ENCODE results near the gene MFSD12. TPM values are rescaled to one million over a fixed set of nuclear protein-coding genes. Genes with fewer than 3 reads are reported as not detected.

The MFSD12 gene
- polyA plus RNA-seq, 1 experiment = 23.7 TPM

GRCh38 chr19:3527238-3527910 is 30.0 kb downstream of the MFSD12 start:
- TF ChIP-seq, protein P1, sequence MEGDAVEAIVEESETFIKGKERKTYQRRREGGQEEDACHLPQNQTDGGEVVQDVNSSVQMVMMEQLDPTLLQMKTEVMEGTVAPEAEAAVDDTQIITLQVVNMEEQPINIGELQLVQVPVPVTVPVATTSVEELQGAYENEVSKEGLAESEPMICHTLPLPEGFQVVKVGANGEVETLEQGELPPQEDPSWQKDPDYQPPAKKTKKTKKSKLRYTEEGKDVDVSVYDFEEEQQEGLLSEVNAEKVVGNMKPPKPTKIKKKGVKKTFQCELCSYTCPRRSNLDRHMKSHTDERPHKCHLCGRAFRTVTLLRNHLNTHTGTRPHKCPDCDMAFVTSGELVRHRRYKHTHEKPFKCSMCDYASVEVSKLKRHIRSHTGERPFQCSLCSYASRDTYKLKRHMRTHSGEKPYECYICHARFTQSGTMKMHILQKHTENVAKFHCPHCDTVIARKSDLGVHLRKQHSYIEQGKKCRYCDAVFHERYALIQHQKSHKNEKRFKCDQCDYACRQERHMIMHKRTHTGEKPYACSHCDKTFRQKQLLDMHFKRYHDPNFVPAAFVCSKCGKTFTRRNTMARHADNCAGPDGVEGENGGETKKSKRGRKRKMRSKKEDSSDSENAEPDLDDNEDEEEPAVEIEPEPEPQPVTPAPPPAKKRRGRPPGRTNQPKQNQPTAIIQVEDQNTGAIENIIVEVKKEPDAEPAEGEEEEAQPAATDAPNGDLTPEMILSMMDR (IDR thresholded peaks at IDR 0.05; ENCODE audit: low read depth, low read length) = no peak
- CTCF ChIA-PET = no interaction called here
- POLR2A ChIA-PET = interaction anchor here (1.3 kb wide), 1 partner anchor 132 kb away, joined by 3 read pairs; no protein-coding TSS in a partner anchor

GRCh38 chr19:3526507-3527237 is 30.7 kb downstream of the MFSD12 start:
- CTCF ChIA-PET = no interaction called here

More at GRCh38 chr19:3527238-3527910, 30.0 kb downstream of the MFSD12 start:
- no peak for DNase-seq (ENCODE audit: low read depth, low spot score)
- Histone ChIP-seq H3K27ac (ENCODE audit: low read depth, low read length) (no peak overlapping the region), H3K9me3 (ENCODE audit: control insufficient read depth, insufficient read depth, low read length) (no peaks in the 10 kb centered on the region; the same call in 1 of the 2 replicates), H3K27me3 (ENCODE audit: control insufficient read depth, insufficient read depth, low read length) (no peaks in the 10 kb centered on the region), H3K4me3 (ENCODE audit: low read depth, low read length) (no peak overlapping the region)

DNA sequence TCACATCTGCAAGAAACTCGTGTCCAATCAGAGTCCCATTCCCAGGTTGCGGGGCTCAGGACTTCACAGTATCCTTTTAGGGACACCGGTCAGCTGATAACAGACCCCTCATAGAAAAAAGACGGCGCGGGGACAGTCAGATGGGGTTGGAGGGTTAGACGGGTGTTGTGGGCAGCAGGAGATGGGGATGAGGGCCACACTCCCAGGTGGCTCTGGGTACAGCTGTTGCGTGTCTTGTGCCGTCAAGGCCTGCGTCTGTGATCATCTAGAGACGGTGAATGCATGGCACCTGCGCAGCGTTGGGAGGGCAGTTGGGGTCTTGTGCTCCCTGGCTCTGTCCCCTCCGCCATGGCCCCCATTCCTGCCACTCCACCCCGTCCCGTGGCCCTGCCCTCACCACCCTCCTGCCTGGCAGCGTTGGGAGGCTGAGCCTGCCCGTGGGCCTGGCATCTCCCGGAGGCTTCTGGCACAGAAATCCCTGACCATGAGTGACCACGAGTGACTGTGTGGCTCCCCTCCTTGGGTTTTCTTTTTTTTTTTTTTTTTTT is 32.4 kb downstream of the MFSD12 start:
- no peaks in the 10 kb centered on the region for H3K27me3 ChIP-seq (ENCODE audit: control insufficient read depth, insufficient read depth, low read length)
- TF ChIP-seq, protein P1 (IDR thresholded peaks at IDR 0.05; ENCODE audit: low read depth, low read length) = no peak
- POLR2A ChIA-PET = no interaction called here
- CTCF ChIA-PET = no interaction called here
- DNase-seq (ENCODE audit: low read depth, low spot score) = no peak
- H3K4me3 ChIP-seq (ENCODE audit: low read depth, low read length) = no peak overlapping the region
- no peak overlapping the region for H3K27ac ChIP-seq (ENCODE audit: low read depth, low read length)
- no peaks in the 10 kb centered on the region; the same call in 1 of the 2 replicates for H3K9me3 ChIP-seq (ENCODE audit: control insufficient read depth, insufficient read depth, low read length)

More at GRCh38 chr19:3526507-3527237, 30.7 kb downstream of the MFSD12 start:
- H3K27ac ChIP-seq (ENCODE audit: low read depth, low read length) = no peak overlapping the region
- TF ChIP-seq, protein P1 (IDR thresholded peaks at IDR 0.05; ENCODE audit: low read depth, low read length) = peak; percentile 32
- POLR2A ChIA-PET = interaction anchor here (1.3 kb wide), 1 partner anchor 132 kb away, joined by 3 read pairs; no protein-coding TSS in a partner anchor
- no peak for DNase-seq (ENCODE audit: low read depth, low spot score)
- no peak overlapping the region for H3K4me3 ChIP-seq (ENCODE audit: low read depth, low read length)
- no peaks in the 10 kb centered on the region for H3K27me3 ChIP-seq (ENCODE audit: control insufficient read depth, insufficient read depth, low read length)
- H3K9me3 ChIP-seq (ENCODE audit: control insufficient read depth, insufficient read depth, low read length) = no peaks in the 10 kb centered on the region; the same call in 1 of the 2 replicates

- Histone ChIP-seq H3K9me3 (ENCODE audit: control insufficient read depth, insufficient read depth, low read length) (no peaks in the 10 kb centered on the region; the same call in 1 of the 2 replicates), H3K27ac (ENCODE audit: low read depth, low read length) (no peak overlapping the region), H3K4me3 (ENCODE audit: low read depth, low read length) (no peak overlapping the region), H3K27me3 (ENCODE audit: control insufficient read depth, insufficient read depth, low read length) (no peaks in the 10 kb centered on the region)
- TF ChIP-seq, protein P1 (IDR thresholded peaks at IDR 0.05; ENCODE audit: low read depth, low read length) = no peak
- DNase-seq (ENCODE audit: low read depth, low spot score) = no peak
- ChIA-PET CTCF (no interaction called here), POLR2A (no interaction called here)
Measured at GRCh38 chr19:3524078-3524842, 33.1 kb downstream of the MFSD12 start.

All from AG04450 (cell line).